Ovary (tissue), 3 donors: ENCODE results near the gene LCLAT1.

Experiments used
- EP300 ChIP-seq: sonication (generic); formaldehyde crosslinking; IDR thresholded peaks from one replicate; pipeline ENCODE4 v1.6.1; 2017; ENCODE audit warnings: antibody characterized with exemption
- POLR2A ChIP-seq: fragments of 450-650 bp; IDR thresholded peaks from one replicate; pipeline ENCODE4 v1.6.1; 2017; ENCODE audit warnings: antibody characterized with exemption, mild to moderate bottlenecking, moderate library complexity
- TF ChIP-seq, protein P1 (sequence below), 3 donors: fragments of 450-650 bp in 2 of 3; fragments of 200-600 bp in 1 of 3; IDR thresholded peaks; one replicate each; pipeline versions ENCODE4 v1.5.1 to v1.8.0; 2016 to 2022; ENCODE audit warnings: antibody characterized with exemption in 3 of 3, mild to moderate bottlenecking in 1 of 3
- donor health status: DM: no; HTN: no; CAD: no.

GRCh38 chr2:30622452-30622851 is 175.4 kb downstream of the LCLAT1 start:
- TF ChIP-seq, protein P1, sequence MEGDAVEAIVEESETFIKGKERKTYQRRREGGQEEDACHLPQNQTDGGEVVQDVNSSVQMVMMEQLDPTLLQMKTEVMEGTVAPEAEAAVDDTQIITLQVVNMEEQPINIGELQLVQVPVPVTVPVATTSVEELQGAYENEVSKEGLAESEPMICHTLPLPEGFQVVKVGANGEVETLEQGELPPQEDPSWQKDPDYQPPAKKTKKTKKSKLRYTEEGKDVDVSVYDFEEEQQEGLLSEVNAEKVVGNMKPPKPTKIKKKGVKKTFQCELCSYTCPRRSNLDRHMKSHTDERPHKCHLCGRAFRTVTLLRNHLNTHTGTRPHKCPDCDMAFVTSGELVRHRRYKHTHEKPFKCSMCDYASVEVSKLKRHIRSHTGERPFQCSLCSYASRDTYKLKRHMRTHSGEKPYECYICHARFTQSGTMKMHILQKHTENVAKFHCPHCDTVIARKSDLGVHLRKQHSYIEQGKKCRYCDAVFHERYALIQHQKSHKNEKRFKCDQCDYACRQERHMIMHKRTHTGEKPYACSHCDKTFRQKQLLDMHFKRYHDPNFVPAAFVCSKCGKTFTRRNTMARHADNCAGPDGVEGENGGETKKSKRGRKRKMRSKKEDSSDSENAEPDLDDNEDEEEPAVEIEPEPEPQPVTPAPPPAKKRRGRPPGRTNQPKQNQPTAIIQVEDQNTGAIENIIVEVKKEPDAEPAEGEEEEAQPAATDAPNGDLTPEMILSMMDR (IDR thresholded peaks at IDR 0.05) = no peak
- TF ChIP-seq POLR2A (no peak), EP300 (no peak)
